Right renal cortex interstitium (tissue), 3 donors: ENCODE data around the gene SLCO3A1. TPM values are rescaled to one million over a fixed set of nuclear protein-coding genes. Genes with fewer than 3 reads are reported as not detected.

Source experiments
- DNase-seq, 3 donors: peaks; one replicate each; pipeline ENCODE4 v3.0.0-alpha.2; 2013; ENCODE audit warnings: low read depth in 3 of 3, low spot score in 2 of 3
- polyA plus RNA-seq, 3 donors: library from polyadenylated mRNA; unstranded; fragments of 120-200 nt; gene quantifications; one replicate each; pipeline ENCODE4 v1.2.1, GENCODE V29; 2013; ENCODE audit not compliant: insufficient read length in 3 of 3

SLCO3A1 gene
- polyA plus RNA-seq, 3 donors = 9.4 to 16.0 (median 14.7) TPM

DNA sequence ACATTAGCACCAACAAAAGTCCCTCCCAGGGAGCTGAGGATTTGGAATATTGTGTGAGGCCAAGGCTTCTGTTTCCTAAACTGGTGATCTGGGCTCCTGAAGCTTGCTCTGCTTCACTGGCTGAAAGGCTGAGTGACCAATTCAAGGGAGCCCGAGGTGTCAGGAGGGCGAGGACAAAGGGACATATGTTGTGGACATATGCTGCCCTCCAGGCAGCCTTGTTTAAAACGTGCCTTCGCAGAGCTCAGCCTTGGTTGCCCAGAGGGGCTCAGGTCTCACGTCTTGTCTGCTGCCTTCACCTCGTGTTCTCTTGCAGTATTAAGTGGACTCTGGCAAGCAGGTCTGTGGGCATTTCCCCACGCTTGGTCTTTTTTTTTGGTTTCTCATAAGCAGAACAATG lies 7.0 kb downstream of the SLCO3A1 start:
- no peak for DNase-seq

DNA sequence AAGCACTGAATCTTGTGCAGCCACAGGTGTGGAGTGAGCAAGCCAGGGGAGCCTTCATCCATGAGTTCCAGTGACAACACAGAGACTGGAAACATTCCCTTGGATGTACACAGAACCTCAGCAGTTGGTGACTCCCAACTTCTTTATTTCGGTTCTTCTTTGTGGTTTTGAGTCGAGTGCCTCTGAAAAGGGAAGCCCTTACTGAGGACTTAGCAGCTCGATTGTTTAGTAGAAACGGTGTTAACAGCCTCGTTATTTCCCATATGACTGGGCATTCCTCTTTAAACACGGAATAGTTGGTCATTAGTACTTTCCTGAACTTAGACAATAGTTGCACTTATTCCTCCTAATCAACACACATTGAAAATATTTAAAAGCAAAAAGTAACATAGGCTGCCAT lies 7.7 kb downstream of the SLCO3A1 start:
- no peak for DNase-seq

DNA sequence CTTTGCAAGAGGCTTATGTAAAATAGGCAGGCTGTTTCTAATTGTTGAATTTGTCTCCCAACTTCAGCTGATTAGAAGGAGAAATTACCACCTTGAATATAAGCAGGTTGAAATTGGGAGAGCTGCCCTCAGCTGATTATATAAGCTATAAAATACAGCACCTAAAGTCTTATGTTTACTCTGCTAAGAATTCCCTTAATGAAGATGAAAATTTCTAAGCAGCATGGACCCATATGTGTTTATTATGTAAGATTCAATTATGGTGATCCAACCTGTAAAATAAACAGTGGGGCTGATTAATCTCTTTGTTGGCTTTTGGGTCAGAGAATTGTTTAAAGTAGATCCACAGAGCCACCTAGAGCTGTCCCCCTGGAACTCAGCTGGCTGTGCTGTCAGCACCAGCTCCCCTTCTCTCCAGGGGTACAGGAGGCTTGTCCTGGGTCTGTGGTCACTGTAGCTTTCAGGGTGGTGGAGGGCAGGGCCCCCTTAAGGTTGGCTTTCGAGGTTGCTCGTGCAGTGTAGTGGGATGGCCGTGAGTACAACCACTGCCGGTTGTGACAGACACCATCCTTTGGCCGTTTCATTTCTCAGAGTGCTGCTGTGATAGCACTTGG lies 9.5 kb downstream of the SLCO3A1 start:
- DNase-seq = no peak

DNA sequence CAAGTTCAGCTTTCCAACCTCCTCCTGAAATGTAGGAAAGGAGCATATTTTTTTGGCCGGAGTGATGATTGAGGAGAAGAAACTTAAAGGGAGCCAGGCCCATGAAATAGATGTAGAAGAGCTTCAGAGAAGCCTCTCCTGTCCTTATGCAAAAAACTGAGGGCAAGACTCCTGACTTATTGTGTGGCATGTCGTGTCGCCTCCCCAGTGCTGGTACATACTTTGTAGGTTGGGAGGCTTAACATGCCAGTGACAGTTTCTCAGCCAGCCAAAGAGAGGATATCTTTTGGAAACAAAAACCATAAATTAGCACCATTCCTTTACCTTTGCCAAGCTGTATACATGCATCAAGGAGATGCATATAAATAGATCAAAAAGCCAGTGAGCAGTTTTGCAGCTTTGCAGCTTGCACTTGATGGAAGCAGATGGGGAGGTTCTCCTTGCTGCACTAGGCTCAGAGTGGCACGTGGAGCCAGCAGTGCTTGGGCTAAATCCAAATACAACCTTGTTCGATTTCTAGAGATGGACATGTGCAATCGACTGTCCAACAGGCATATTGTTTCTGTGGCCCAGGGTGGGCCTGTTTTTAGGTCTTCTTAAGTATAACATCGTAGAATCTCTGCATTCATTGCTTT lies 10.2 kb downstream of the SLCO3A1 start:
- DNase-seq = no peak

DNA sequence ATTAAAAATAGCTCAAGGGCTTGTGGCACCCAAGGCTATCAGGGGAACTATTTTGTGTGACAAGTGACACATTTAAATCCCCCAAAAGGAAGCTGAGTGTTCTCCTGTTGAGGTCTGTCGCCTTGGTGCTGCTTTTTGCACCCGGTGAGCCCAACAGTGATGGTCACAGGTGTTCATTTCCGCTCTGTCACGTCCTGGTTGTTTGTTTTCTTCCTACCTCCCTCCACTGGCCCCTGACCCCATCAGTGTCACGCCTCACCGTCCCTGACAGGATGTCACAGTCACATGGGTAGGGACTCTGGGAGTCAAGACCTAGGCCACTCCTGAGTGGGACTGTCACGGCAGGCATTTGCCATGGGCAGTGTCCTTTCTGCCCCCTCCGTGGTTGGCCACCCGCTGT lies 11.2 kb downstream of the SLCO3A1 start:
- no peak for DNase-seq

DNA sequence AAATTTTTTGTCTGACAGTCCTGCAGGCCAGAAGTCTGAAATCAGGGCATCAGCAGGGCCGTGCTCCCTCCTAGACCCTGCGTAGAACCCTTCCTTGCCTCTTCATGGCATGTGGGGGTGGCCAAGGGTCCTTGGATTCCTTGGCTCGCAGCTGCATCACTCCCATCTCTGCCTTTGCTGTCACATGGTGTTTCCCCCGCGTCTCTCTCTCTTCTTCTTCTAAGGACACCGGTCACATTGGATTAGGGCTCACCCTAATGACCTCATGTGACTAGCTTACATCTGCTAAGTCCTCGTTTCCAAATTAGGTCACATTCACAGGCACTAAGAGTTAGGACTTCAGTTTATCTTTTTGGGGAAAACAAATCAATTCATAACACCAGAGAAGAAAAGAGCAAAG lies 12.0 kb downstream of the SLCO3A1 start:
- no peak for DNase-seq

DNA sequence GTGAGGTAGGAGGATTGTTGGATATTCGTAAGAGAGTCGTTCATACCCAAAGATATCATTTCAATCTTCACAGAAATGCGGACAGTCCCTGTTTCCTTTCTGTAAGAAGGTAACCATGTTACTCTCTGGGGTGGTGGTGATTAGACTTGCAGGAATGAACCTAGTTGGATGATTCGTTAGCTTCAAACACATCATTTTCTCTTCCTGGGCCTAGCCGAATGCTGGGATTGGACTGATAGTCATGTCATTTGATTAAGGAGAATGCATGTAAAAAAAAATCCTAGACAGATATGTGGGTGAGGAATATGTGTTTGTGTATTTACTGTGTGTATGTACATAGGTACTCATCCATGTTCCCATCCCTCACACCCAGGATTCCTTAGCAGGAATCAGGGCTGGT lies 12.4 kb downstream of the SLCO3A1 start:
- DNase-seq = no peak

DNA sequence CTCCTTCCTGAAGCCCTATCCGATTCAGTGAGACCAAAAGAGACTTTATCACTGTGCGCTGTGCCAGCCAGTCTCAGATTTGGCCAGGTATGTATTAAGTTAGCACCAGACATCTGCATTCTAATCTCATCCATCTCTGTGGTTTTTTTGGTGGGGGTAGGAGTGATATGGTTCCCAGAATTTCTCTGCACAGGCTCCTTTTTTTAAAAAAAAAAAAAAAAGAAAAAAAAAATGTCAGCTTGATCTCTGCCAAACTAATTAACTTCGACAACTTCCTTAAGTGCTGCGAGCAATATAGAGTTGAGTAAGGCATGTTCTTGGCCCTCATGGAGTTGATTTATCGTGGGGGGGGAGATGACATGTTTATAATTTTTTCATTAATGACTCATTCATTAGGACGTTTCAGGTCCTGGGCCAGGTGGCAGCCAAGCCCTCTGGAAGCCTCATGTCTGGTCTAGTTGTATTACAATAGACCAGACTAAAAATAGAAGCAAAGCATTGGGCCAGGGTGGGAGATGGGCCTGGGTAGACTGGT lies 12.9 kb downstream of the SLCO3A1 start:
- no peak for DNase-seq

DNA sequence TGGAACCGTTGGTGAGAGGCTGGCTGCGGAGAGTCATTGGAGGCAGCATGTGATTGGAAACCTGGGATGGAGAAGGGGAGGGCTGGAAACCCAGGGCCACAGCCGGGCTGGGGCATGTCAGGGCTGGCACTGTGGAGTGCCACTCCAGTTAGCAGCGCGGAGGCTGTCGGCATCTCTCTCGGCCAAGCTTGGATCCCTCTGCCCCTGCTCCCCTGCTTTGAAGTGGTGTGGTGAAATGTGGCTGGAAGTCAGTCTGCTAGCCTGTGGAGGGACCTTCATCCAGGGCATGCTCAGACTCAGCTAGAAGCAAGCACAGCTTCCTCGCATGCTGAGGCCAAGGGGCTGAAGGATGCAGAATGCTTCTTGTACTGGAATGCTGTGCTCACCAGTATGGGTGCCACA lies 13.5 kb downstream of the SLCO3A1 start:
- no peak for DNase-seq

DNA sequence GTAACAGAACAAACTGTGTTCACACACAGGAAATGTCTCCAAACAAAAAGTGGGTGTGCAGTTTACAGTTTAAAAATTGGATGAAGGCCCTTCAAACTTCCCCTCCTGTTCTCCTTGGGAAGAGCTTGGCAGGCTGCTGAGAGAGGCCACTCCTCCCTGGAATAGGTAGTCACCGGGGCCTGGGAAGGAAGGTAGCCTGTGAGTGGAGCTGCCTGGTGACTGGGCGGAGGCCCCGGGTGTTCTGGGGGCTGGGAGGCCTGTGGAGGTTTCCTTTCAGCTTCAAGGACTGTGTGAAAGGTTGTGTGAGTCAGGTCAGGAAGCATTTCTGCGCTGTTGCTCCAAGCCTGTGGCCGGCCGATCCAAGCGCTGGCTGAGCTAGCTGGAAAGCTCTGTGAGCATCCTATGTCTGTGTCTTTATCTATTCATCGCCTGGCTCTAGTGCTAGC lies 14.1 kb downstream of the SLCO3A1 start:
- no peak for DNase-seq

DNA sequence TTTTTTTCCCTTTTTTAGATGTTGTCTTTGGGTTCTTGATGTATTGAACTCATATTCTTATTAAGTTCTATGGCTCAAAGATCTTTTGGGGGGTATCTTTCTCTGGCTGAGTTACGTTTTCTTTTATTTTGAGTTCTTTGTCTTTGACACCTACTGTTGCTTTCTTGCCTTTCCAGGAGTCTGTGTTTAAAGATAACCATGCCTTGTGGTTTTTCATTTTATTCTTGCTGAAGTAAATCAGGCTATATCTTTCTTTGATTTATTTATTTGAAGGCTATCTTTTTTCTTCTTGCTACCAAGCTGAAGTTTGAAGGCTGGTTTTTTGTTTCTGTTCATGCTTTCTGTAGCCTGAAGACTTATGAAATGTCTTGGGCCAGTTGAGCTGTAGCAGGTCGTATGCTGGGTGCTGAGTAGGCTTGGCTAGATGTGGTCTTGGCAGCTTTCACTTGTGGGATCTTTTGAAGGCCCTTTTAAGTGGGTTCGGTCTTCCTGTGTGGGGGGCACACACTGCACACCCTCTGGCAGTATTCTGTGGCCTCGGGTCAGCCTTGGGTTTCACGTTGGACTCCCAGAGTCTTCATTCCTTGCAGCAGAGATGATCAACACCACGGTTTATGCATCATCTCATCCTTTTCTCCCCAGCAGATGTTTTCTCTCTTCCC lies 17.5 kb downstream of the SLCO3A1 start:
- DNase-seq = no peak

DNA sequence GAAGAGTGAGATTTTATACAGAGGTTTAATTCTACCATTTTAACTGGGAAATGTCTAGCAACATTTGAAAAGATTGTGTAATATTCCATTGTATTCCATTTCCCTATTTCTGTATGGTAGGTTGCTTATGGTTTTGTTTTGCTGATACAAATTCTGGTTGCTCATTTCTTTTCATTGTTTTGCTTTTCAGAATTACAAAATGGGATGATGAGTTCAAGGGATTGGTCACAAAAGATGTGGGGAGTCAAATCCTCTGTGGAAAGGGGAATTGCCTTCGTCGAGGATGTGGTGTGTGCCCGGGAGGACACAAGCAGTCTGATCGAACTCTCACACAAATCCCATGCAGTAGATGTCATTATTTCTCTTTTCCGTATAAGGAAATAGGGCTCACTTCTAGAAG lies 18.3 kb downstream of the SLCO3A1 start:
- DNase-seq = no peak

DNA sequence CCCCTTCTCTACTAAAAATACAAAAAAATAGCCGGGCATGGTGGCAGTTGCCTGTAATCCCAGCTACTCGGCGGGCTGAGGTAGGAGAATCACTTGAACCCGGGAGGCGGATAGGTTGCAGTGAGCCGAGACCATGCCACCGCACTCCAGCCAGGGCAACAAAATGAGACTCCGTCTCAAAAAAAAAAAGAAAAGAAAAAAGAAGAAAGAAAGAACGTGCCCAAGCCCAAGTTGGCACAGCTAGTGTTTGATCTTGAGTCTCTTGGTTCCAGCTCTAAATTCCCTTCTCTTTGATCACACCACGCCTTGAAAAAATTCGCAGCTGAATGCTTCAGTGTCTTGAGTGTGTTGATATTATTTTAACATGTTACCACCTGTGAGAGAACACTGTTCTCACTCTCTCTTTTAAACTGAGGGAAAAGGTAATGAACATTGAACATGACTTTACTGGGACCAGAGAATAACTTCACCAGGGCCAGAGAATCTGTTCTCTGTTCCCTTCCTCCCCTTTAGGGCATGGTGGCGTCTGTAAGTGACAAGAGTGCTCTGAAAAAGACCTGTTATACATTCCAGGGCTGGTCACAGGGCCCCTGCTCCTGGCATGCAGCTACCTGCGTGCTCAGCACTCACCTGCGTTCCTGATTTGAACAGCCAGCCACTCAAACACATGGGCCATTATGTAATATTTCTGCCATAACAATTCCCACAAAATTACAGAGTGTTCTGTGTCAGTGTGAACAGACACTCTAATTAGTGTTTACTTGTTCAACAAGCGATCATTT lies 19.0 kb downstream of the SLCO3A1 start:
- no peak for DNase-seq

DNA sequence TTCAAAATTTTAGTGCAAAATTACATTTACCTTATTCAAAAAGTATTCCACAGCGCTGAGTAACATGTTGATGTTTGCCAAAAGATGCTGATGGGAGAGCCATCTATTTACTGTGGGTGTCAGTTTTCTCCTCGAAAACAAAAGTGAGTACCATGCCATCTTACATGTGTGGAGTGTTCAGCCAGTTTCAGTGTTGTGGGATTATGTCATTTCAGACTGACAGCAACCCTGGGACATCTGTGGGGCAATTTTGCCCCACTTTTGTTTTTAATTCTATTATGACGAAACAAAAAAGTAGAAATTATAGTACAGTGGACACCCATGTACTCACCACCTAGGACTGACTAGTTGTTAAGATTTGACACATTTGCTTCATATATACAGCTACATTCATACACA lies 19.6 kb downstream of the SLCO3A1 start:
- DNase-seq = no peak

DNA sequence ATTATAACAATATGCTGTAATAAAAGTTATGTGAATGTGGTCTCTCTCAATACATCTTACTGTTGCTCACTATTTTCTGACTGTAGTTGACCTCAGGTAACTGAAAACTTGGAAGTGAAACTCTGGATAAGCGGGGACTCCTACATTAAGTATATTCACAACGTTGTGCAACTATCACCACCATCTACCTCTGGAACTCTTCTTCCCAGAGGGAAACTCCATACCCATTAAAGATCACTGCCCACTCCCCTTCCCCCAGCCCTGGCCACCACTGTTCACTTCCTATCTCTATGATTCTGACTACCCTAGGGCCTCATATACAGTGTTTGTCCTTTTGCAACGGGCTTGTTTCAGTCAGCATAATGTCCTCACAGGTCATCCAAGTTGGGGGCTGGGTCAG lies 20.7 kb downstream of the SLCO3A1 start:
- DNase-seq = no peak

DNA sequence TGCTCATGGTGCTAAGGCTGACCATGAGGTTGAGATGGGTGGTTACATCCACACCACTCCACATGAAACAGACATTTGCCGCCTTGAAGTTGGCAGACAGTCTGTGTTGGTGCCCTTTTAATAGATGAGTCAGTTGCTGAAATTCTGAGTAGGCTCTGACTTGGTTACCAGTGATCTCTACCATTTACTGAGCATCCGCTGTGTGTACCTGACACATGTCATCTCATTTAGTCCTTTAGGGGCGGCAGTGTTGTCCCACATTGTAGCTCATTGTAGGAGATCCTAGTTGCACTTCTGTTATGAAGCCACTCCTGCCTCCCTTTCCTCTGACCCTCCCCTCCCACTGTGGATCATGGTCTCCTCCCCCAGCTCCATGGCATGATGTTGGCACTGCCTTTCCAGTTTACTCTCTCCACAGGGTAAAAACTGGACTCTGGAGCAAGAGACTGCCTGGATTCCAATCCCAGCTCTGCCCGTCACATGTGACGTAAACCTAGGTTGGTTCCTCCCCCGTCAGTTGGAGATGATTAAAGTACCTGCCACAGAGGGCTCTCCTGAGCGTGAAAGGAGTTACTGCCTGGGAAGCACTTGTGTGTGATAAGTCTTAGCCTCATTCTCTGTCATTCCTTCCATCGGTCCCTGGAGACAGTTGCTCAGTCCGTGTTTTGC lies 21.6 kb downstream of the SLCO3A1 start:
- DNase-seq = no peak

DNA sequence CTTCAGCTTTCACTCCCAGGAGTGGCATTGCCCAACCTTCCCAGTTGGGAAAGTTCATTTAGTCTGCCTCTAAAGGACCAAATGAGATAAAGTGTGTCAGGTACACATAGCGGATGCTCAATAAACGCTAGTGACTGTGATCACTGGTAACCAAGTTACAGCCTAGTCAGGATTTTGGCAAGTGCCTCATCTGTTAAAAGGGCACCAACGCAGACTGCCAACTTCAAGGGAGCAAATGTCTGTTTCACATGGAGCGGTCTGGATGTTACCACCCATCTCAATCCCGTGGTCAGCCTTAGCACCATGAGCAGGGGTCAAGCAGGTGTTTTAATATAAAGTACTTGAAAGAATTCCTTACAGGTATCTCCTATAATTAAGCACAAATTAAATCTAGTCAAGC lies 22.7 kb downstream of the SLCO3A1 start:
- DNase-seq = no peak

DNA sequence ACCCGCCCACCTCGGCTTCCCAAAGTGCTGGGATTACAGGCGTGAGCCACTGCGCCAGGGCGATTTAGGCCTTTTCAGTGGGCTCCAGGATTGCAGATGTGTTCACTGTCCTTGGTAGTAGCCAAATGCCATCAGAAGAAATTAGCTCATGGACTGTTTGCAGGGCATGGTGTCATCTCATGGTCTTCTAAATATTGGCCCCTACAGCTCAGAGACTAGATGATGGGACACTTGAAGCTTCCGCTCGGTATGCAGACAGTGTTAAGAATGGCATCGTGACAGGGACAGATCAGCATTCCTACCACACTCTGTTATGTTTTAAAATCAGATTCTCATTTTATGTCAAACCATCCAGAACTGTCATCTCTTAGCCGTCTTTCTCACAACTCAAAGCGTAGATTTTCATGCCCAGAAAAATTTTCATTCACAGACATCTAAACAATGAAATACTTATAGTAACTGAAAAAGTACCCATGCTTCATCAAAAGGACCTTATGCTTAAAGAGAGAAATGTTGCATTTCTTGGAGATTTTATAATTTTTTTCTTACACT lies 24.9 kb downstream of the SLCO3A1 start:
- DNase-seq = no peak

DNA sequence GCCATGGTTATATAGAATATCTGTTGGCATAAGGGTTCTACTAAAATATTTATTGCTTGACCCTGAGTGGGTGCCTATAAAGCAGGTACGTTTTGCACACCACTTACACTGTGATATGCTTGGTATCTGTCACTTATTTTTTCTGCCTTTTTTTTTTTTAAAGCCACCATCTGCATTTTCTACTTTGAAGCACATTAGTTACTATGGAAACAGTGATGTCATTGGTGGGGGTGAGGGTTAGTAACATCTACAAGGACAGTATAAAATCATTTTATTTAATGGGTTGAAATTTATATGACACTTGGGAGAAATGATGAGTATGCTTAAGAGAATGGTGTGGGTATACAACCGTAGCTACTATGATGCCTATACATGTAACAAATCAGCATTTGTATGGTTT lies 25.6 kb downstream of the SLCO3A1 start:
- no peak for DNase-seq

DNA sequence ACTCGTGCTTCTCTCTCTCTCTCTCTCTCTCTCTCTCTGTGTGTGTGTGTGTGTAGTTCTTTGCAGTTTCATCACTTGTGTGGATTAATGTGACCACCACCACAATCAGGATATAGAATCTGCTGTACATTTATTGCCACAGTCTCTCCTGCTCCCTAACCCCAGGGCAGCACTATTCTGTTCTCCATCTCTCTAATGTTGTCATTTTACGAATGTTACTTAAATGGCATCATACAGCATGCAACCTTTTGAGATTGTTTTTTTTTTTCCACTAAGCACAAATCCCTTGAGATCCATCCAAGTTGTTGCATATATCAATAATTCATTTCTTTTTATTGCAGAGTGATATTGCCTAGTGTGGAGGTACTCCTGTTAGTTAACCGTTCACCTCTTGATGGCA lies 26.9 kb downstream of the SLCO3A1 start:
- no peak for DNase-seq
